ENCODE data around the gene ITGB2. TPM values are rescaled to one million over a fixed set of nuclear protein-coding genes. Genes with fewer than 3 reads are reported as not detected.

ITGB2 gene
- polyA plus RNA-seq, 1 of the 3 experiments (the other 2 are of a cell fraction), result 0.77 TPM

DNA sequence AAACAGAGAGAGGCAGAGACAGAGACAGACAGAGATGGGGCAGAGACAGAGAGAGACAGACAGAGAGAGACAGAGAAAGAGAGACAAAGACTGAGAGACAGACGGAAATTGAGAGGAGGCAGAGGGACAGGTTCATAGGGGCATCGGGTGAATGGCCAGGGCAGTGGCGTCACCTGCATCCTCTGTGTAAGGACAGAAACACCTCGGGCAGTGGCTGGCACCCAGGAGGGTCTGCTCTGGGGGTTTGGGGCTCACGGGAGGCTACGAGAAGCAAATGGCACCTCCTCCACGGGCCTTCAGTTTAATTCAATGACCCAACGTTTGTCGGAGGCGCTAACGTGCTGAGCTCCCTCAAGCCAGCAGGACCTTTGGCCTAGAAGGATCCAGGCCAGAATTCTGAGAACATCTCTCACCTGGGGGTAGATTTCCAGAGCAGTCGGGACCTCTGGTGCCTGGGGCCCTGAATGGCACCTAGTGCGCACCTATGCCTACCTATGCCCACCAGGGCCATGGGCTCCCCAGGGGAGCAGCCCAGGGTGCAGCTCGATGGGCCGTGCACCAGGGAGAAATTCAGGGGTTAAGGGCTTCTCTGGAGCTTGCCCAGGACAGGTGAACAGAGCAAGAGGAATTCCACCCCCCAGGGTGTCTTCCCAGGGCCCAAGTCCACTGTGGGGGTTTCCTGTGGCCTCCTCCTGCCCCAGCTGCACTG lies 26.6 kb downstream of the ITGB2 start:
- Histone ChIP-seq H4K20me1 (ENCODE audit: insufficient read depth) (no peaks in the 10 kb centered on the region), H3K27me3 (ENCODE audit: insufficient read depth) (peaks cover 13% of the 10 kb centered on the region; the same call in 1 of the 2 replicates), H3K36me3 (replicated peaks in 1 of 2; ENCODE audit: control insufficient read depth in 1 of 2, insufficient read depth in 2 of 2, low read length in 1 of 2) (no peaks in the 10 kb centered on the region), H3K27ac (ENCODE audit: low read depth in 2 of 2, low read length in 1 of 2) (no peak overlapping the region), H3K4me2 (no peak overlapping the region), H3F3A (replicated peaks; ENCODE audit: insufficient read depth) (no peaks in the 10 kb centered on the region), H3K4me3 (ENCODE audit: low read depth in 2 of 2, low read length in 1 of 2) (no peak overlapping the region), H3K9me3 (no peaks in the 10 kb centered on the region), H3K79me2 (ENCODE audit: insufficient read depth) (no peaks in the 10 kb centered on the region), H3K9ac (no peak overlapping the region), H2AFZ (ENCODE audit: low read depth) (no peak overlapping the region), H3K9me2 (no peaks in the 10 kb centered on the region), H3K4me1 (ENCODE audit: control insufficient read depth in 1 of 2, insufficient read depth in 2 of 2, low read depth in 1 of 2, low read length in 1 of 2) (peaks cover 0 to 5% of the 10 kb centered on the region in 2 experiments; a peak in 1 of 4 replicates)
- WGBS (ENCODE audit: low lambda C conversion rate), result 50% methylated on average over 7 of the region's 15 CpGs
- no peak for TF ChIP-seq MXI1 (IDR thresholded peaks at IDR 0.05; ENCODE audit: low read depth, low read length)
- no peak for TF ChIP-seq SIN3A (IDR thresholded peaks at IDR 0.05; ENCODE audit: borderline replicate concordance, low read depth, low read length)
- TF ChIP-seq RXRA (IDR thresholded peaks at IDR 0.05; ENCODE audit: borderline replicate concordance, low read depth), result no peak
- TF ChIP-seq RFX5 (IDR thresholded peaks at IDR 0.05; ENCODE audit: low read length), result no peak
- no peak for TF ChIP-seq FOXJ3 (CRISPR knock-in tag; IDR thresholded peaks at IDR 0.05)
- no peak for TF ChIP-seq FOSL2 (IDR thresholded peaks at IDR 0.05; ENCODE audit: borderline replicate concordance, low read depth)
- TF ChIP-seq EP300 (IDR thresholded peaks at IDR 0.05; ENCODE audit: borderline replicate concordance in 1 of 2, low read depth in 1 of 2, low read length in 1 of 2), result no peak
- TF ChIP-seq, protein P1, sequence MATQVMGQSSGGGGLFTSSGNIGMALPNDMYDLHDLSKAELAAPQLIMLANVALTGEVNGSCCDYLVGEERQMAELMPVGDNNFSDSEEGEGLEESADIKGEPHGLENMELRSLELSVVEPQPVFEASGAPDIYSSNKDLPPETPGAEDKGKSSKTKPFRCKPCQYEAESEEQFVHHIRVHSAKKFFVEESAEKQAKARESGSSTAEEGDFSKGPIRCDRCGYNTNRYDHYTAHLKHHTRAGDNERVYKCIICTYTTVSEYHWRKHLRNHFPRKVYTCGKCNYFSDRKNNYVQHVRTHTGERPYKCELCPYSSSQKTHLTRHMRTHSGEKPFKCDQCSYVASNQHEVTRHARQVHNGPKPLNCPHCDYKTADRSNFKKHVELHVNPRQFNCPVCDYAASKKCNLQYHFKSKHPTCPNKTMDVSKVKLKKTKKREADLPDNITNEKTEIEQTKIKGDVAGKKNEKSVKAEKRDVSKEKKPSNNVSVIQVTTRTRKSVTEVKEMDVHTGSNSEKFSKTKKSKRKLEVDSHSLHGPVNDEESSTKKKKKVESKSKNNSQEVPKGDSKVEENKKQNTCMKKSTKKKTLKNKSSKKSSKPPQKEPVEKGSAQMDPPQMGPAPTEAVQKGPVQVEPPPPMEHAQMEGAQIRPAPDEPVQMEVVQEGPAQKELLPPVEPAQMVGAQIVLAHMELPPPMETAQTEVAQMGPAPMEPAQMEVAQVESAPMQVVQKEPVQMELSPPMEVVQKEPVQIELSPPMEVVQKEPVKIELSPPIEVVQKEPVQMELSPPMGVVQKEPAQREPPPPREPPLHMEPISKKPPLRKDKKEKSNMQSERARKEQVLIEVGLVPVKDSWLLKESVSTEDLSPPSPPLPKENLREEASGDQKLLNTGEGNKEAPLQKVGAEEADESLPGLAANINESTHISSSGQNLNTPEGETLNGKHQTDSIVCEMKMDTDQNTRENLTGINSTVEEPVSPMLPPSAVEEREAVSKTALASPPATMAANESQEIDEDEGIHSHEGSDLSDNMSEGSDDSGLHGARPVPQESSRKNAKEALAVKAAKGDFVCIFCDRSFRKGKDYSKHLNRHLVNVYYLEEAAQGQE (IDR thresholded peaks at IDR 0.05; ENCODE audit: low read depth, low read length), result no peak
- no peak for TF ChIP-seq EZH2phosphoT487 (IDR thresholded peaks at IDR 0.05; ENCODE audit: borderline replicate concordance, low read depth)
- no peak for DNase-seq
- POLR2A ChIA-PET, result no interaction called here
- CTCF ChIA-PET, result interaction anchor here (0.8 to 5.5 kb wide), 13 partner anchors 10 to 246 kb away, joined by 3 to 39 read pairs (median 6); no protein-coding TSS in a partner anchor

DNA sequence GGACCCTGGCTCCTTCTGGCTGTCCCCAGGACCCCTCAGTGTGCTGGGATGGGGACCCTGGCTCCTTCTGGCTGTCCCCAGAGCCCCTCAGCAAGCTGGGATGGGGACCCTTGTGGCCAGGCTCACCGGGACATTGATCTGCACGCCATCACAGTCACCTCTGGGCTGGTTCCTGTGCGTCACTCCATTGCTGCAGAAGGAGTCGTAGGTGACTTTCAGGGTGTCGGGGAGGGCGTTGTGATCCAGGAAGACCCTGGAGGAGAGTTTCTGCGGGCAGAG lies 27.5 kb downstream of the ITGB2 start:
- peaks cover 5% of the 10 kb centered on the region; the same call in 1 of the 2 replicates for H3K27me3 ChIP-seq (ENCODE audit: insufficient read depth)
- no peaks in the 10 kb centered on the region for H3K36me3 ChIP-seq (replicated peaks in 1 of 2; ENCODE audit: control insufficient read depth in 1 of 2, insufficient read depth in 2 of 2, low read length in 1 of 2)
- H4K20me1 ChIP-seq (ENCODE audit: insufficient read depth), result no peaks in the 10 kb centered on the region
- no peak overlapping the region for H3K9ac ChIP-seq
- no peaks in the 10 kb centered on the region for H3K9me2 ChIP-seq
- ChIA-PET POLR2A (no interaction called here), CTCF (interaction anchor here (1.1 to 5.5 kb wide), 13 partner anchors 12 to 247 kb away, joined by 3 to 39 read pairs (median 6); no protein-coding TSS in a partner anchor)
- peaks cover 0 to 5% of the 10 kb centered on the region in 2 experiments; a peak in 1 of 4 replicates for H3K4me1 ChIP-seq (ENCODE audit: control insufficient read depth in 1 of 2, insufficient read depth in 2 of 2, low read depth in 1 of 2, low read length in 1 of 2)
- H3K9me3 ChIP-seq, result no peaks in the 10 kb centered on the region
- no peak for DNase-seq
- no peaks in the 10 kb centered on the region for H3F3A ChIP-seq (replicated peaks; ENCODE audit: insufficient read depth)
- H2AFZ ChIP-seq (ENCODE audit: low read depth), result no peak overlapping the region
- H3K4me2 ChIP-seq, result no peak overlapping the region
- no peaks in the 10 kb centered on the region for H3K79me2 ChIP-seq (ENCODE audit: insufficient read depth)
- H3K4me3 ChIP-seq (ENCODE audit: low read depth in 2 of 2, low read length in 1 of 2), result no peak overlapping the region
- H3K27ac ChIP-seq (ENCODE audit: low read depth in 2 of 2, low read length in 1 of 2), result no peak overlapping the region
- no CpG with 5 or more reads among the region's 7 CpGs for WGBS (ENCODE audit: low lambda C conversion rate)
- no peak for TF ChIP-seq CHD2 (IDR thresholded peaks at IDR 0.05; ENCODE audit: low read length, partially characterized antibody)
- TF ChIP-seq GABPA (IDR thresholded peaks at IDR 0.05; ENCODE audit: low read depth), result no peak
- no peak for TF ChIP-seq TAF1 (IDR thresholded peaks at IDR 0.05; ENCODE audit: borderline replicate concordance, low read depth, low read length)
- no peak for TF ChIP-seq ELF1 (IDR thresholded peaks at IDR 0.05)
- TF ChIP-seq, protein P1 (IDR thresholded peaks at IDR 0.05; ENCODE audit: low read depth, low read length), result no peak
- no peak for TF ChIP-seq CTCF (IDR thresholded peaks at IDR 0.05)
- TF ChIP-seq PBX3 (IDR thresholded peaks at IDR 0.05), result no peak
